Endothelial cell of umbilical vein (primary cell): ENCODE data around the gene PRSS21.

Experiments
- EZH2 ChIP-seq: IDR thresholded peaks from 2 replicates; pipeline ENCODE4 v1.6.1; 2012; ENCODE audit warnings: borderline replicate concordance, low read depth, mild to moderate bottlenecking, moderate library complexity, low read length, inconsistent platforms; ENCODE audit not compliant: severe bottlenecking
- MAX ChIP-seq: IDR thresholded peaks from 2 replicates; pipeline ENCODE4 v1.6.1; 2011; ENCODE audit not compliant: insufficient read depth, insufficient read length
- POLR2A ChIP-seq: IDR thresholded peaks from 2 replicates; pipeline ENCODE4 v1.6.1; 2012; ENCODE audit warnings: low read depth, mild to moderate bottlenecking, control low read depth, low read length
- POLR2AphosphoS5 ChIP-seq: IDR thresholded peaks from 2 replicates; pipeline ENCODE4 v1.6.1; 2012; ENCODE audit warnings: low read depth, mild to moderate bottlenecking, control low read depth, low read length, moderate library complexity; ENCODE audit not compliant: insufficient read depth
- TF ChIP-seq, protein P1 (sequence below), 2 donors: IDR thresholded peaks; 1 replicate in 1 of 2; 2 replicates in 1 of 2; pipeline ENCODE4 v1.5.1; 2011; ENCODE audit warnings: low read length in 2 of 2, mild to moderate bottlenecking in 2 of 2, moderate library complexity in 2 of 2, control low read depth in 1 of 2, inconsistent platforms in 1 of 2, low read depth in 1 of 2; ENCODE audit not compliant: insufficient read depth in 1 of 2; ENCODE audit errors: extremely low read depth in 1 of 2

DNA sequence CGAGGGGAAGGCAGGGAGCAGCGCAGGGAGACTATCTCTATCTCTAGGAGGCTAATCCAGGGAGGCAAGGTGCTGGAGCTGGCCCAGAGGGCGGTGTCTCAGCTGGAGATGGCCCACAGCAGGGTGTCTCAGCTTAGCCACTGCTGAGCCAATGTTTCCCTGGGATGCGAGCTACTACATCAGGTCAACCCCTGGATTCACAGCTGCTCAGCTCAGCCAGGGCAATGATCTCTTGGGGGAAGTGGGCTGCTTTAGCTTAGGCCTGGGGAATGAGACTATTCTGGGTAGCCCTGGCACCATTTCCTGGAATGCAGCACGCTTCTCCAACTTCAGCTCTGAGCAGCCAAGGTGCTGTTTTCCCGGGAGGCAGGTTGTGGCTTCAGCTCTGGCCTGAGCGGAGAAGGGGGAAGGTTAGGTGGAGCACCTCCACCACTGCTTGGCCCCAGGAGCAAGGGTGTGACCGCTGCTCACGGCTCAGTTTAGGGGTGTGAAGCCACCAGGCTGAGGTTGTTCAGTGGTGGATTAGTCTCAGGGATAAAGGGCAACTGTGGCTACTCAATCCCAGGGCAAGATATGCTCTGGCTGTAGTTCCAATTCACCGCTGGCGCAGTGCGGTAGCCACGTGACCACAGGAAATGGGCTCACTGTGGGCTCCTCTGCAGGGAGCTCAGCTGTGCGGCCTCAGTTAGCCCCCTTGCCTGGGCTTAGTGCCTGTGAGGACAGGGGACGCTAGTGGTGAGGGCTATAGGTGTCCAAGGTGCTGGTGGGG, 5.2 kb upstream of the PRSS21 start:
- no peak for TF ChIP-seq POLR2A
- TF ChIP-seq EZH2 = no peak
- TF ChIP-seq, protein P1, sequence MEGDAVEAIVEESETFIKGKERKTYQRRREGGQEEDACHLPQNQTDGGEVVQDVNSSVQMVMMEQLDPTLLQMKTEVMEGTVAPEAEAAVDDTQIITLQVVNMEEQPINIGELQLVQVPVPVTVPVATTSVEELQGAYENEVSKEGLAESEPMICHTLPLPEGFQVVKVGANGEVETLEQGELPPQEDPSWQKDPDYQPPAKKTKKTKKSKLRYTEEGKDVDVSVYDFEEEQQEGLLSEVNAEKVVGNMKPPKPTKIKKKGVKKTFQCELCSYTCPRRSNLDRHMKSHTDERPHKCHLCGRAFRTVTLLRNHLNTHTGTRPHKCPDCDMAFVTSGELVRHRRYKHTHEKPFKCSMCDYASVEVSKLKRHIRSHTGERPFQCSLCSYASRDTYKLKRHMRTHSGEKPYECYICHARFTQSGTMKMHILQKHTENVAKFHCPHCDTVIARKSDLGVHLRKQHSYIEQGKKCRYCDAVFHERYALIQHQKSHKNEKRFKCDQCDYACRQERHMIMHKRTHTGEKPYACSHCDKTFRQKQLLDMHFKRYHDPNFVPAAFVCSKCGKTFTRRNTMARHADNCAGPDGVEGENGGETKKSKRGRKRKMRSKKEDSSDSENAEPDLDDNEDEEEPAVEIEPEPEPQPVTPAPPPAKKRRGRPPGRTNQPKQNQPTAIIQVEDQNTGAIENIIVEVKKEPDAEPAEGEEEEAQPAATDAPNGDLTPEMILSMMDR (IDR thresholded peaks at IDR 0.05; ENCODE audit: extremely low read depth in 1 of 2, insufficient read depth in 1 of 2, low read depth in 1 of 2, low read length in 2 of 2) = no peak
- no peak for TF ChIP-seq POLR2AphosphoS5
- TF ChIP-seq MAX = no peak
